NCI-H2029 (cell line): ENCODE measurements around the gene DCAF7.
A peak's percentile ranks its signal among the peaks of the same experiment; 100 is the strongest.

Experiments used
- DNase-seq: peaks from one replicate; lab custom pipeline; 2025; lab: John Stamatoyannopoulos, UW

Gene DCAF7

GRCh38 chr17:63588797-63589196 lies 38.5 kb downstream of the DCAF7 start:
- DNase-seq, result no peak

GRCh38 chr17:63589646-63590045 lies 39.4 kb downstream of the DCAF7 start:
- no peak for DNase-seq

- no peak for DNase-seq
These were observed 42.5 kb downstream of the DCAF7 start for GRCh38 chr17:63592797-63593196.

GRCh38 chr17:63595132-63595531 lies 44.9 kb downstream of the DCAF7 start:
- no peak for DNase-seq

GRCh38 chr17:63596856-63597586 lies 46.7 kb downstream of the DCAF7 start:
- no peak for DNase-seq

GRCh38 chr17:63598281-63598680 lies 48.0 kb downstream of the DCAF7 start:
- no peak for DNase-seq

- peak; percentile 59 for DNase-seq
These were observed 50.5 kb downstream of the DCAF7 start, which contains the start of gene TACO1 for GRCh38 chr17:63600569-63601438. Gene TACO1 (plus strand): TSS chr17:63600895. CDS start chr17:63601084, 189 bp downstream.

- DNase-seq, result no peak
These were observed 51.4 kb downstream of the DCAF7 start for GRCh38 chr17:63601439-63602371.

GRCh38 chr17:63609816-63610573 lies 59.7 kb downstream of the DCAF7 start:
- DNase-seq, result no peak

GRCh38 chr17:63610854-63611253 lies 60.6 kb downstream of the DCAF7 start:
- DNase-seq, result no peak

- DNase-seq, result no peak
These were observed 61.1 kb downstream of the DCAF7 start for GRCh38 chr17:63611354-63611753.

- no peak for DNase-seq
These were observed 63.4 kb downstream of the DCAF7 start for GRCh38 chr17:63613663-63614062.

GRCh38 chr17:63621229-63621683 lies 71.0 kb downstream of the DCAF7 start:
- DNase-seq, result no peak

GRCh38 chr17:63621684-63622573 lies 71.7 kb downstream of the DCAF7 start, which contains the start of gene MAP3K3:
Gene MAP3K3 (plus strand): TSS chr17:63622417. CDS start chr17:63622760, 343 bp downstream.
- DNase-seq, result peak; percentile 98

- peak; percentile 11 for DNase-seq
These were observed 72.5 kb downstream of the DCAF7 start for GRCh38 chr17:63622574-63623390.

GRCh38 chr17:63623786-63624530 lies 73.7 kb downstream of the DCAF7 start:
- DNase-seq, result no peak

GRCh38 chr17:63624531-63624880 lies 74.2 kb downstream of the DCAF7 start:
- DNase-seq, result no peak

GRCh38 chr17:63626551-63627180 lies 76.4 kb downstream of the DCAF7 start:
- no peak for DNase-seq
